Loucy (cell line): ENCODE results near the gene GRHL1.

ENCODE experiments used
- EZH2phosphoT487 ChIP-seq: fragments of 200-600 bp; IDR thresholded peaks from 2 replicates; pipeline ENCODE4 v1.6.1; 2018; ENCODE audit warnings: antibody characterized with exemption, mild to moderate bottlenecking, moderate library complexity, borderline replicate concordance
- TF ChIP-seq, protein P1 (sequence below): fragments of 200-600 bp; sonication (generic); conservative IDR thresholded peaks from 2 replicates; pipeline ENCODE4 v1.5.1; 2014; ENCODE audit warnings: mild to moderate bottlenecking, antibody characterized with exemption, low read length

- TF ChIP-seq EZH2phosphoT487: no peak
- TF ChIP-seq, protein P1, sequence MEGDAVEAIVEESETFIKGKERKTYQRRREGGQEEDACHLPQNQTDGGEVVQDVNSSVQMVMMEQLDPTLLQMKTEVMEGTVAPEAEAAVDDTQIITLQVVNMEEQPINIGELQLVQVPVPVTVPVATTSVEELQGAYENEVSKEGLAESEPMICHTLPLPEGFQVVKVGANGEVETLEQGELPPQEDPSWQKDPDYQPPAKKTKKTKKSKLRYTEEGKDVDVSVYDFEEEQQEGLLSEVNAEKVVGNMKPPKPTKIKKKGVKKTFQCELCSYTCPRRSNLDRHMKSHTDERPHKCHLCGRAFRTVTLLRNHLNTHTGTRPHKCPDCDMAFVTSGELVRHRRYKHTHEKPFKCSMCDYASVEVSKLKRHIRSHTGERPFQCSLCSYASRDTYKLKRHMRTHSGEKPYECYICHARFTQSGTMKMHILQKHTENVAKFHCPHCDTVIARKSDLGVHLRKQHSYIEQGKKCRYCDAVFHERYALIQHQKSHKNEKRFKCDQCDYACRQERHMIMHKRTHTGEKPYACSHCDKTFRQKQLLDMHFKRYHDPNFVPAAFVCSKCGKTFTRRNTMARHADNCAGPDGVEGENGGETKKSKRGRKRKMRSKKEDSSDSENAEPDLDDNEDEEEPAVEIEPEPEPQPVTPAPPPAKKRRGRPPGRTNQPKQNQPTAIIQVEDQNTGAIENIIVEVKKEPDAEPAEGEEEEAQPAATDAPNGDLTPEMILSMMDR: no peak
Observed at GRCh38 chr2:9994462-9994861, 43.0 kb downstream of the GRHL1 start.
